Measurements from ENCODE around the gene SLC5A4. TPM values are rescaled to one million over a fixed set of nuclear protein-coding genes. Genes with fewer than 3 reads are reported as not detected.

The SLC5A4 gene
- total RNA-seq, 1 experiment from 2014 or later = 0.22 TPM

DNA sequence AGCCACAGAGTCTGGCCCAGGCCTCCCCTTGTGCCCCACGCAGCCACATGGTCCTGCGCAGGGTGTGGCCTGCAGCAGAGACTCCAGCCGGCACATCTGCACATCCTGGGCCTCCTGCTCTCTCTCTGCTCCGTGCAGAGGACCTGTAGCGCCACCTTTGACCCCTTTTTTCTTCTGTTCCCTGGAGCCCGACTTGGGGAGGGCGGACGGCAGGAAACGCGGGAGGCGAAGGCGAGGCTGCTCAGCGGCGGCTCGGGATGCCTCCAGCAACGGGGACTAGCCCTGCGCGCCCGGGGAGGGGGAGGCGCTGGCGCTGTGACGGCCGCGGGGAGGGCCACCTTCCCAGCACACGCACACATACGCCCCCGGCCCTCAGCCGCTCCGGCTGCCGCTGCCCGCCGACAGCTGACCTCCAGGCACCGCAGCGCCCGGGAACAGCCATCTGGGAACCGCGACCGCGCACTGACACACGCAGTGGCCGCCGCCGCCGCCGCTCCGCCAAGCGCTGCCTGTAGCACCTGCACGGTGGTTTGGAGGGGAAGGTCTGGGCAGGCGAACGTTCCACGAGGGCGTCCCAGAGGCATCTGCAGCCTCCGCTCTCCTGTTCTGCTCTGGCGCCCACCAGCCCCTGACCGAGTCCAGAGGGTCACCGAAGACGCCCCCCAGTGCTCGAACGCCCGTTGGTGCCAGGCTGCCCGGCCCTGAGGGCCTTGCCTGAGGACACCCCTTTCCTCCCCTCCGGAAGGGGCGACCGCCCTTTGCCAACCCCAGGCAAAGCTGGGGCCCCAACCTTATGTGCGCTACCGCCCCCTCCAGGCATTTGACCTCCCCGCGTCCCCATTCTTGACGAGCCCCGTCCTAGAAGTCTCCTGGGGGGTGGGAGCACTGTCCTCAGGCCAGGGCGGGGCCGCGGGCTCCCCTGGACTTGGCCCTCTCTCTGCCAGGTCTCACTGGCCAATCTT, 79.2 kb downstream of the SLC5A4 start (continued):
- peak; percentile 29; the same call in 1 of the 2 replicates for TF ChIP-seq MYBL2 (CRISPR knock-in tag; IDR thresholded peaks at IDR 0.05)
- TF ChIP-seq, protein P1, sequence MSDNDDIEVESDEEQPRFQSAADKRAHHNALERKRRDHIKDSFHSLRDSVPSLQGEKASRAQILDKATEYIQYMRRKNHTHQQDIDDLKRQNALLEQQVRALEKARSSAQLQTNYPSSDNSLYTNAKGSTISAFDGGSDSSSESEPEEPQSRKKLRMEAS (CRISPR knock-in tag; IDR thresholded peaks at IDR 0.05) = peak; percentile 80
- no peak for TF ChIP-seq NR1H2 (CRISPR knock-in tag; IDR thresholded peaks at IDR 0.05)
- TF ChIP-seq, protein P2, sequence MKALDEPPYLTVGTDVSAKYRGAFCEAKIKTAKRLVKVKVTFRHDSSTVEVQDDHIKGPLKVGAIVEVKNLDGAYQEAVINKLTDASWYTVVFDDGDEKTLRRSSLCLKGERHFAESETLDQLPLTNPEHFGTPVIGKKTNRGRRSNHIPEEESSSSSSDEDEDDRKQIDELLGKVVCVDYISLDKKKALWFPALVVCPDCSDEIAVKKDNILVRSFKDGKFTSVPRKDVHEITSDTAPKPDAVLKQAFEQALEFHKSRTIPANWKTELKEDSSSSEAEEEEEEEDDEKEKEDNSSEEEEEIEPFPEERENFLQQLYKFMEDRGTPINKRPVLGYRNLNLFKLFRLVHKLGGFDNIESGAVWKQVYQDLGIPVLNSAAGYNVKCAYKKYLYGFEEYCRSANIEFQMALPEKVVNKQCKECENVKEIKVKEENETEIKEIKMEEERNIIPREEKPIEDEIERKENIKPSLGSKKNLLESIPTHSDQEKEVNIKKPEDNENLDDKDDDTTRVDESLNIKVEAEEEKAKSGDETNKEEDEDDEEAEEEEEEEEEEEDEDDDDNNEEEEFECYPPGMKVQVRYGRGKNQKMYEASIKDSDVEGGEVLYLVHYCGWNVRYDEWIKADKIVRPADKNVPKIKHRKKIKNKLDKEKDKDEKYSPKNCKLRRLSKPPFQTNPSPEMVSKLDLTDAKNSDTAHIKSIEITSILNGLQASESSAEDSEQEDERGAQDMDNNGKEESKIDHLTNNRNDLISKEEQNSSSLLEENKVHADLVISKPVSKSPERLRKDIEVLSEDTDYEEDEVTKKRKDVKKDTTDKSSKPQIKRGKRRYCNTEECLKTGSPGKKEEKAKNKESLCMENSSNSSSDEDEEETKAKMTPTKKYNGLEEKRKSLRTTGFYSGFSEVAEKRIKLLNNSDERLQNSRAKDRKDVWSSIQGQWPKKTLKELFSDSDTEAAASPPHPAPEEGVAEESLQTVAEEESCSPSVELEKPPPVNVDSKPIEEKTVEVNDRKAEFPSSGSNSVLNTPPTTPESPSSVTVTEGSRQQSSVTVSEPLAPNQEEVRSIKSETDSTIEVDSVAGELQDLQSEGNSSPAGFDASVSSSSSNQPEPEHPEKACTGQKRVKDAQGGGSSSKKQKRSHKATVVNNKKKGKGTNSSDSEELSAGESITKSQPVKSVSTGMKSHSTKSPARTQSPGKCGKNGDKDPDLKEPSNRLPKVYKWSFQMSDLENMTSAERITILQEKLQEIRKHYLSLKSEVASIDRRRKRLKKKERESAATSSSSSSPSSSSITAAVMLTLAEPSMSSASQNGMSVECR (CRISPR knock-in tag; IDR thresholded peaks at IDR 0.05; ENCODE audit: borderline replicate concordance) = 0 out of 2 replicates have a peak, but pooled peaks have one; percentile 31
- no peak; the same call in 1 of the 2 replicates for TF ChIP-seq FOXP4 (CRISPR knock-in tag; IDR thresholded peaks at IDR 0.05)
- no peak for TF ChIP-seq GABPB1 (CRISPR knock-in tag; IDR thresholded peaks at IDR 0.05)
- TF ChIP-seq ZSCAN18 (CRISPR knock-in tag; IDR thresholded peaks at IDR 0.05) = no peak
- no peak for TF ChIP-seq EMX1 (CRISPR knock-in tag; IDR thresholded peaks at IDR 0.05)
- no peak for TF ChIP-seq AFF4 (CRISPR knock-in tag; IDR thresholded peaks at IDR 0.05; ENCODE audit: borderline replicate concordance)
- TF ChIP-seq CTCF (IDR thresholded peaks at IDR 0.05) = no peak
- TF ChIP-seq, protein P3, sequence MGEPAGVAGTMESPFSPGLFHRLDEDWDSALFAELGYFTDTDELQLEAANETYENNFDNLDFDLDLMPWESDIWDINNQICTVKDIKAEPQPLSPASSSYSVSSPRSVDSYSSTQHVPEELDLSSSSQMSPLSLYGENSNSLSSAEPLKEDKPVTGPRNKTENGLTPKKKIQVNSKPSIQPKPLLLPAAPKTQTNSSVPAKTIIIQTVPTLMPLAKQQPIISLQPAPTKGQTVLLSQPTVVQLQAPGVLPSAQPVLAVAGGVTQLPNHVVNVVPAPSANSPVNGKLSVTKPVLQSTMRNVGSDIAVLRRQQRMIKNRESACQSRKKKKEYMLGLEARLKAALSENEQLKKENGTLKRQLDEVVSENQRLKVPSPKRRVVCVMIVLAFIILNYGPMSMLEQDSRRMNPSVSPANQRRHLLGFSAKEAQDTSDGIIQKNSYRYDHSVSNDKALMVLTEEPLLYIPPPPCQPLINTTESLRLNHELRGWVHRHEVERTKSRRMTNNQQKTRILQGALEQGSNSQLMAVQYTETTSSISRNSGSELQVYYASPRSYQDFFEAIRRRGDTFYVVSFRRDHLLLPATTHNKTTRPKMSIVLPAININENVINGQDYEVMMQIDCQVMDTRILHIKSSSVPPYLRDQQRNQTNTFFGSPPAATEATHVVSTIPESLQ (CRISPR knock-in tag; IDR thresholded peaks at IDR 0.05) = no peak
- TF ChIP-seq JUN (CRISPR knock-in tag; IDR thresholded peaks at IDR 0.05) = 0 out of 2 replicates have a peak, but pooled peaks have one; percentile 57
- peak; percentile 69 for TF ChIP-seq FOXP1 (CRISPR knock-in tag; IDR thresholded peaks at IDR 0.05; ENCODE audit: borderline replicate concordance)
- TF ChIP-seq, protein P4, sequence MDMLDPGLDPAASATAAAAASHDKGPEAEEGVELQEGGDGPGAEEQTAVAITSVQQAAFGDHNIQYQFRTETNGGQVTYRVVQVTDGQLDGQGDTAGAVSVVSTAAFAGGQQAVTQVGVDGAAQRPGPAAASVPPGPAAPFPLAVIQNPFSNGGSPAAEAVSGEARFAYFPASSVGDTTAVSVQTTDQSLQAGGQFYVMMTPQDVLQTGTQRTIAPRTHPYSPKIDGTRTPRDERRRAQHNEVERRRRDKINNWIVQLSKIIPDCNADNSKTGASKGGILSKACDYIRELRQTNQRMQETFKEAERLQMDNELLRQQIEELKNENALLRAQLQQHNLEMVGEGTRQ (CRISPR knock-in tag; IDR thresholded peaks at IDR 0.05) = no peak
- no peak for TF ChIP-seq ZNF121 (CRISPR knock-in tag; IDR thresholded peaks at IDR 0.05)
- TF ChIP-seq, protein P5, sequence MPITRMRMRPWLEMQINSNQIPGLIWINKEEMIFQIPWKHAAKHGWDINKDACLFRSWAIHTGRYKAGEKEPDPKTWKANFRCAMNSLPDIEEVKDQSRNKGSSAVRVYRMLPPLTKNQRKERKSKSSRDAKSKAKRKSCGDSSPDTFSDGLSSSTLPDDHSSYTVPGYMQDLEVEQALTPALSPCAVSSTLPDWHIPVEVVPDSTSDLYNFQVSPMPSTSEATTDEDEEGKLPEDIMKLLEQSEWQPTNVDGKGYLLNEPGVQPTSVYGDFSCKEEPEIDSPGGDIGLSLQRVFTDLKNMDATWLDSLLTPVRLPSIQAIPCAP (CRISPR knock-in tag; IDR thresholded peaks at IDR 0.05) = 0 out of 2 replicates have a peak, but pooled peaks have one; percentile 38

Measured in WTC11 (cell line).